ENCODE data around the gene ZNF254. TPM values are rescaled to one million over a fixed set of nuclear protein-coding genes. Genes with fewer than 3 reads are reported as not detected.

Gene ZNF254
- total and polyA plus RNA-seq, 9 of the 15 experiments (the other 6 are each of a cell fraction or from before 2014, with no cell fraction given), result 10.7 to 22.1 (median 14.2) TPM

GRCh38 chr19:24086974-24087595 lies at the start of gene ZNF254 (continued):
- TF ChIP-seq ZBTB11 (CRISPR knock-in tag; IDR thresholded peaks at IDR 0.05) (no peak), ZNF717 (CRISPR knock-in tag; IDR thresholded peaks at IDR 0.05) (no peak), E2F6 (IDR thresholded peaks at IDR 0.05; ENCODE audit: borderline replicate concordance in 1 of 2, extremely low read depth in 1 of 2, insufficient read depth in 1 of 2, insufficient read length in 1 of 2, low read depth in 1 of 2, low read length in 1 of 2, poor library complexity in 1 of 2, severe bottlenecking in 1 of 2) (no peak), ZNF79 (CRISPR knock-in tag; IDR thresholded peaks at IDR 0.05; ENCODE audit: low read depth) (no peak), XRCC4 (IDR thresholded peaks at IDR 0.05; ENCODE audit: extremely low read depth, insufficient read depth, insufficient read length) (no peak), KDM2B (CRISPR knock-in tag; IDR thresholded peaks at IDR 0.05) (no peak), POLR2AphosphoS5 (IDR thresholded peaks at IDR 0.05; ENCODE audit: control insufficient read depth, insufficient read depth, low read depth, low read length) (peak; percentile 84), ATF4 (CRISPR knock-in tag; IDR thresholded peaks at IDR 0.05) (no peak), ZNF239 (CRISPR knock-in tag; IDR thresholded peaks at IDR 0.05) (no peak), RNF2 (IDR thresholded peaks at IDR 0.05) (no peak), ARID4B (CRISPR knock-in tag; IDR thresholded peaks at IDR 0.05) (no peak), SFPQ (IDR thresholded peaks at IDR 0.05; ENCODE audit: low read depth, low read length) (no peak), ZNF23 (CRISPR knock-in tag; IDR thresholded peaks at IDR 0.05) (no peak), ZNF12 (CRISPR knock-in tag; IDR thresholded peaks at IDR 0.05) (no peak), ZNF41 (CRISPR knock-in tag; conservative IDR thresholded peaks at IDR 0.05) (no peak)

Data from K562 (cell line).